Neural progenitor cell (in vitro differentiated cells): ENCODE results near the gene ERICH6.

Experiments
- EZH2 ChIP-seq: fragments of 200-600 bp; sonication (generic); IDR thresholded peaks from 2 replicates; pipeline ENCODE4 v1.6.1; 2017; ENCODE audit warnings: antibody characterized with exemption, mild to moderate bottlenecking, moderate library complexity
- EZH2phosphoT487 ChIP-seq: fragments of 200-600 bp; sonication (generic); IDR thresholded peaks from 2 replicates; pipeline ENCODE4 v1.6.1; 2017; ENCODE audit warnings: antibody characterized with exemption
- TF ChIP-seq, protein P1 (sequence below): fragments of 200-600 bp; sonication (generic); IDR thresholded peaks from 2 replicates; pipeline ENCODE4 v1.5.1; 2017; ENCODE audit warnings: antibody characterized with exemption, mild to moderate bottlenecking

- no peak for TF ChIP-seq EZH2
- TF ChIP-seq, protein P1, sequence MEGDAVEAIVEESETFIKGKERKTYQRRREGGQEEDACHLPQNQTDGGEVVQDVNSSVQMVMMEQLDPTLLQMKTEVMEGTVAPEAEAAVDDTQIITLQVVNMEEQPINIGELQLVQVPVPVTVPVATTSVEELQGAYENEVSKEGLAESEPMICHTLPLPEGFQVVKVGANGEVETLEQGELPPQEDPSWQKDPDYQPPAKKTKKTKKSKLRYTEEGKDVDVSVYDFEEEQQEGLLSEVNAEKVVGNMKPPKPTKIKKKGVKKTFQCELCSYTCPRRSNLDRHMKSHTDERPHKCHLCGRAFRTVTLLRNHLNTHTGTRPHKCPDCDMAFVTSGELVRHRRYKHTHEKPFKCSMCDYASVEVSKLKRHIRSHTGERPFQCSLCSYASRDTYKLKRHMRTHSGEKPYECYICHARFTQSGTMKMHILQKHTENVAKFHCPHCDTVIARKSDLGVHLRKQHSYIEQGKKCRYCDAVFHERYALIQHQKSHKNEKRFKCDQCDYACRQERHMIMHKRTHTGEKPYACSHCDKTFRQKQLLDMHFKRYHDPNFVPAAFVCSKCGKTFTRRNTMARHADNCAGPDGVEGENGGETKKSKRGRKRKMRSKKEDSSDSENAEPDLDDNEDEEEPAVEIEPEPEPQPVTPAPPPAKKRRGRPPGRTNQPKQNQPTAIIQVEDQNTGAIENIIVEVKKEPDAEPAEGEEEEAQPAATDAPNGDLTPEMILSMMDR: no peak
- no peak for TF ChIP-seq EZH2phosphoT487
Measured at GRCh38 chr3:150729682-150730360, 26.1 kb upstream of the ERICH6 start.
